Measurements from ENCODE around the gene PCDHGA4. TPM values are rescaled to one million over a fixed set of nuclear protein-coding genes. Genes with fewer than 3 reads are reported as not detected.

Gene PCDHGA4
- total RNA-seq, 1 experiment from 2014 or later: 2.6 TPM

- Histone ChIP-seq H4K5ac (ENCODE audit: insufficient read length, low read depth, low read length) (no peak overlapping the region), H3K14ac (ENCODE audit: insufficient read depth, low read length) (no peak overlapping the region), H3T11ph (ENCODE audit: low read length) (no peak overlapping the region), H2BK5ac (ENCODE audit: insufficient read length, low read length) (no peak overlapping the region), H3K79me2 (ENCODE audit: insufficient read depth, low read length) (no peaks in the 10 kb centered on the region), H3K9me3 (ENCODE audit: control insufficient read depth, low read depth, low read length) (peaks cover 34% of the 10 kb centered on the region), H2BK12ac (ENCODE audit: insufficient read length, low read depth, low read length) (no peak overlapping the region), H3K4me1 (ENCODE audit: insufficient read depth, low read length) (no peaks in the 10 kb centered on the region), H2BK15ac (ENCODE audit: low read depth, low read length) (no peak overlapping the region), H3K27me3 (ENCODE audit: insufficient read depth, low read length) (no peaks in the 10 kb centered on the region), H3K56ac (ENCODE audit: insufficient read length, low read depth, low read length) (no peak overlapping the region), H4K8ac (replicated peaks; ENCODE audit: insufficient read length, low read depth, low read length) (no peak overlapping the region), H3K18ac (ENCODE audit: insufficient read length, low read depth, low read length) (no peak overlapping the region), H2AK5ac (ENCODE audit: insufficient read length, low read length) (no peak overlapping the region), H4K20me1 (ENCODE audit: control insufficient read depth, insufficient read depth, insufficient read length) (no peaks in the 10 kb centered on the region), H2BK120ac (ENCODE audit: low read depth, low read length, poor library complexity, severe bottlenecking) (no peak overlapping the region), H3K79me1 (ENCODE audit: insufficient read depth, low read depth, low read length, poor library complexity, severe bottlenecking) (no peaks in the 10 kb centered on the region), H3K27ac (ENCODE audit: insufficient read length, low read depth, low read length) (no peak overlapping the region), H3K4ac (ENCODE audit: low read depth, low read length) (no peak overlapping the region), H2BK20ac (ENCODE audit: low read depth, low read length, poor library complexity, severe bottlenecking) (no peak overlapping the region), H4K91ac (ENCODE audit: insufficient read length, low read depth, low read length) (no peak overlapping the region), H3K9ac (ENCODE audit: extremely low read depth, insufficient read length, low read length) (no peak overlapping the region), H3K23me2 (ENCODE audit: insufficient read length, low read depth, low read length, poor library complexity, severe bottlenecking) (no peaks in the 10 kb centered on the region), H3K4me2 (ENCODE audit: insufficient read depth, insufficient read length, low read length) (no peak overlapping the region), H3K23ac (ENCODE audit: insufficient read length, low read depth, low read length) (no peak overlapping the region), H2AFZ (ENCODE audit: low read length) (no peak overlapping the region)
- no peak for TF ChIP-seq CTCF (conservative IDR thresholded peaks at IDR 0.05)
- H3K4me1 Mint-ChIP-seq: no peaks in the 10 kb centered on the region
- H3K27ac Mint-ChIP-seq: no peak overlapping the region
- no peaks in the 10 kb centered on the region for H3K27me3 Mint-ChIP-seq (ENCODE audit: low read depth)
- no peak for DNase-seq
- peaks cover 47 to 70% of the 10 kb centered on the region in 2 experiments for H3K9me3 Mint-ChIP-seq
- H3K36me3 Mint-ChIP-seq (ENCODE audit: insufficient read depth in 1 of 3, low read depth in 3 of 3): peaks cover 19 to 44% (median 38%) of the 10 kb centered on the region in 3 experiments
- no peak overlapping the region for H3K4me3 Mint-ChIP-seq
- no CpG with 5 or more reads among the region's 61 CpGs for WGBS (ENCODE audit: extremely low coverage, insufficient read length, low lambda C conversion rate)
These were observed 44.9 kb downstream of the PCDHGA4 start for GRCh38 chr5:141399555-141400258.

Data from H9 (cell line).